GOT3 (cell line): ENCODE data around the gene CLTC.

ENCODE experiments used
- DNase-seq: peaks from one replicate; lab custom pipeline; 2025; ENCODE audit warnings: mixed read lengths; lab: John Stamatoyannopoulos, UW

The CLTC gene

DNA sequence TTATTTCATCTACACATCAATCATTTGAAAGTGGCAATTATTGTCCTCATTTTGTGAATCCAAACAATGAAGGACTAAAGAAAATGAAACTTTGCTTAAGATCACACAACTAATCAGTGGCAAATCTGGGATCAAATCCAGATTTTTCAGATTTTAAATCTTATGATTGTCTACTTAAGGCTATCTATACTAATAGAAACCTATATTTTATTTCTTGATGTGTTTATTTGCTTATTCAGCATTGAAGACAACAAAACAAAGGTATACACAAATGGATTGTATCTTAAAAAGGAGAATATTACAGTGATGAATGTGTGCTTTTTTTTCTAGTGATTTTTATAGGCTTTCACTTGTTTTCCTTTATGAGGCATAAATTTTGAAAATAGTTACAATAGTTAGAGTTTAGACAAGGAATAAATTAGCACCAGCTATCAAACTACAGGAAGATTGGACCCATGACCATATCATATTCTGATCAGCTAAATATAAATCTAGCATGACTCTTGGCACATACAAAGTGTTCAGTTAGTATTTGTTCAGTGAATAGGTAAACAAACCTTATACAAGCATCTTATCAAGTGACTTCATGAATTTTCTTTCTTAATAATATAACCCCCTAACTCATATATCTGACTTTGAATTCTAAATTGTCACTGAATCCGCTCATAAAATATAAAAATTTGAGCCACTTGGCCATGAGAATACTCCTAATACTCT is 108.3 kb downstream of the CLTC start:
- DNase-seq: no peak

DNA sequence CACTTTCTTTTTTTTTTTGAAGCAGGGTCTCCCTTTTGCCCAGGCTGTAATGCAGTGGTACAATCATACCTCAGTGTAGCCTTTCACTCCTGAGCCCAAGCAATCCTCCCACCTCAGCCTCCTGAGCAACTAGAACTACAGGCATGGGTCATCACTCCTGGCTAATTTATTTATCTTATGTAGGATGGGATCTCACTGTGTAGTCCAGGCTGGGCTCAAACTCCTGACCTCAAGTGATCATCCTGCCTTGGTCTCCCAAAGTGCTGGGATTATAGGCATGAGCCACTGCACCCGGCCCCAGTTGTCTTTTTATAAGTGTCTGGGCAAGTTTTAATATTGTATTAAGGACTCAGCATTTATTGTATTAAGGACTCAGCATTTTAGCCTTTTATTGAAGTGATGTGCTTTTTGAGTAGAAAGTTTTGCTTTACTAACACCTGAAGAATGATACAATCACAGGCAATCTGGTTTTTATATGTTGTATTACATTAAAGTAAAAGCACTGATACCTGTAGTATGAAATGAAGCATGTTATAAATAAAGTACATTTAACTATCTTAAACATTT is 110.7 kb downstream of the CLTC start:
- DNase-seq: no peak

DNA sequence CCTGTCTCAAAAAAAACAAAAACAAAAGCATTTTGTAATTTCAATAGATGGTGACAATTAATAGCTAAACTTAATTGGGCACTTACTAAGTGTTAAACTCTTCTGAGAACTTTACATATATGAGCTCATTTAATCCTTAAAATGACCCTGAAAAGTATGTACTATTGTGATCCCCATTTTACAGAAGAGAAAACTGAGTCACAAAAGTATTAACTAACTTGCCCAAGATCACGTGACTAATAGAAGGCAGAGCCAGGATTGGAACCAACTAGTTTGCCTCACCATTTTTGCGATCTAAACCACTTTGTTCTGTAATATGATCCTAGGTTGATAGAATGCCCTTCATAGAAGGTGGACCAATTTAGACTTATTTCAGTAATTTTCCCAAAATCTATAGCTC is 114.0 kb downstream of the CLTC start:
- no peak for DNase-seq

DNA sequence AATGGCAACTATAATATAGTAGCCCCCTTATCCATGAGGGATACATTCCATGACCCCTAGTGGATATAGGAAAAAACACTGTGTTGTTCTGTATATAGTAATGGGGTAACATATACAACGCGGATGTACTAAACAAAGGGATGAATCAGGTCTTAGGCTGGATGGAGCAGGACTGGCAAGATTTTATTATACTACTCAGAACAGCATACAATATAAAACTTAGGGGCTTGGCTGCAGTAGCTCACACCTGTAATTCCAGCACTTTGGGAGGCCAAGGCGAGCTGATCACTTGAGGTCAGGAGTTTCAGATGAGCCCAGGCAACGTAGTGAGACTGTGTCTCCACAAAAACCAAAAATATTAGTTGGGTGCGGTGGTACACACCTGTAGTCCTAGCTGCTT is 114.5 kb downstream of the CLTC start:
- DNase-seq: no peak

DNA sequence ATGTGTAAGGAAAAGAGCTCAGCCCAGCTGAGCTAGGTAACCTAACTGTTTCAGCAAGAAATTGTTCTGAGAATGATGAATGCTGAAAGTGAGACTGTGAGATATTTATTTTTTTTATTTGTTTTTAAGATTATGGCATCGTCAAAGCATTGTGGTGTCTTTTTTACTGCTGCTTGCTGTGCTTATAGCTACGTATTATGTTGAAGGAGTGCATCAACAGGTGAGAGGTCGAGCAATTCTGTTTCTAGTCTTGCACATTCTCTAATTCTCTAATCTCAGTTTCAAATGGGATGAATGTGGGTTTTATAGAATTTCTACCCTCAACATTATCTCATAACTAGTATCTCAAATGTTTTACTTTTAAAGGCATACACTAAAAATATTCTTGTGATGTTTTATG is 117.6 kb downstream of the CLTC start:
- DNase-seq: no peak

DNA sequence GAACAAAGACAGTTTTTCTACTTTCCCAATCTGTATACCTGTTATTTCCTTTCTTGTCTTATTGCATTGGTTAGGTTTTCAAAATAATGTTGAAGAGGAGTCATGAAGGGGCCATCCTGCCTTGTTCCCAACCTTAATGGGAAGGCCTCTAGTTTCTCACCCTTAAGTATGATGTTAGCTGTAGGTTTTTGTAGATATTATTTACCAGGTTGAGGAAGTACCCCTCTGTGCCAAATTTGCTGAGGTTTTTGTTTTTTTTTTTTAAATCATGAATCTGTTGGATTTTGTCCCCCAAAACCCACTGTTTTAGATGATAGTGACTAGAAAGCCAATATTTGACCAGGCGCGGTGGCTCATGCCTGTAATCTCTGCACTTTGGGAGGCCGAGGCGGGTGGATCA is 124.1 kb downstream of the CLTC start:
- DNase-seq: no peak

DNA sequence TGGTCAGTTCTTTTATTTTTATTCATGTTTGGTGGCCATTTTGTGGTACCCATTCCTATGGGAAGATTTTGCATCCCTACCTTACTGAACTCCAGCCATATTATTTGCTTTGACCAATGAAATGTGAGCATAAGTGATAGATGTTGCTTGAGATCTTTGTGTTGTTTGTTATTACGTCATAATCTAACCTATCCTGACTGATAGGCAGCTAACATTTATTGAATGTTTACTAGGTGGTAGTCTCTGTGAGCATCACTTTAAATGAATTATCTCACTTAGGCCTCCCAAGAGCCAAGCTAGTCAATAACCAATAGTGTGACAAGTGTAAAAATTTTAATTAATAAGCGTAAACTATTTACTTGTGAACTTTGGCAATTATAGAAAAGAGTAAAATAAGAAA is 125.3 kb downstream of the CLTC start:
- DNase-seq: no peak
